ENCODE results near the gene DLG4.

- TF ChIP-seq CTCF (IDR thresholded peaks at IDR 0.05) (no peak), POLR2A (IDR thresholded peaks at IDR 0.05) (no peak)
These were observed 27.2 kb downstream of the DLG4 start for GRCh38 chr17:7192271-7192937.
